ENCODE data around the gene CPXM1. TPM values are rescaled to one million over a fixed set of nuclear protein-coding genes. Genes with fewer than 3 reads are reported as not detected.
"Not testable (repeated sequence)": the region's sequence is repeated elsewhere in the genome, so short reads cannot be mapped to it uniquely, and the experiment has no call there.

CPXM1 gene
- total RNA-seq, 1 experiment from 2014 or later = 0.17 TPM

- peaks cover 2% of the 10 kb centered on the region; the same call in 1 of the 2 replicates for H3K27me3 ChIP-seq (ENCODE audit: insufficient read depth, low read length)
- no peaks in the 10 kb centered on the region for H4K20me1 ChIP-seq (ENCODE audit: insufficient read depth)
- RAD21 ChIA-PET (ENCODE audit: low non-redundant PET in 1 of 2, low total read pairs in 2 of 2, uncharacterized antibody in 2 of 2, unreplicated experiment in 2 of 2) = no interaction called here
- no peaks in the 10 kb centered on the region for H3K36me3 ChIP-seq (ENCODE audit: control insufficient read depth in 1 of 2, insufficient read depth in 2 of 2, low read length in 2 of 2)
- no peak overlapping the region for H3K4me3 ChIP-seq (replicated peaks in 1 of 2; ENCODE audit: low read depth in 1 of 2, low read length in 2 of 2)
- no peak overlapping the region for H3K27ac ChIP-seq (ENCODE audit: low read depth, low read length)
- no peaks in the 10 kb centered on the region for H3K9me2 ChIP-seq (ENCODE audit: insufficient read depth)
- H3K79me2 ChIP-seq (ENCODE audit: insufficient read depth, low read length) = no peaks in the 10 kb centered on the region
- ATAC-seq (no peak), DNase-seq (ENCODE audit: low read depth, low spot score) (no peak)
- CTCF ChIA-PET = no interaction called here
- peaks cover 6 to 10% of the 10 kb centered on the region in 2 experiments for H3K4me1 ChIP-seq (ENCODE audit: control insufficient read depth in 1 of 2, insufficient read depth in 2 of 2, low read length in 2 of 2)
- no peak overlapping the region for H3K9ac ChIP-seq (ENCODE audit: low read length)
- no peak overlapping the region for H3K4me2 ChIP-seq (ENCODE audit: low read length)
- no TSS peak for BruUV-seq (replicated peaks)
- intact Hi-C loops (cut with micrococcal nuclease) = no loop called here
- no peaks in the 10 kb centered on the region for H3K9me3 ChIP-seq (ENCODE audit: control insufficient read depth in 1 of 2, insufficient read depth in 1 of 2, low read depth in 1 of 2, low read length in 2 of 2)
- no peak overlapping the region for H2AFZ ChIP-seq (ENCODE audit: low read depth, low read length, poor library complexity, severe bottlenecking)
- POLR2A ChIA-PET = no interaction called here
- TF ChIP-seq SRF (IDR thresholded peaks at IDR 0.05; ENCODE audit: low read depth) (no peak), EZH2 (IDR thresholded peaks at IDR 0.05) (no peak), EGR1 (IDR thresholded peaks at IDR 0.05; ENCODE audit: low read depth) (no peak), JUND (IDR thresholded peaks at IDR 0.05) (no peak), POLR2A (IDR thresholded peaks at IDR 0.05; ENCODE audit: borderline replicate concordance, extremely low read depth, insufficient read depth, insufficient read length) (no peak), ZFX (IDR thresholded peaks at IDR 0.05) (no peak), CBX3 (IDR thresholded peaks at IDR 0.05; ENCODE audit: low read depth) (no peak), EZH2phosphoT487 (IDR thresholded peaks at IDR 0.05; ENCODE audit: borderline replicate concordance) (no peak), FOSL1 (IDR thresholded peaks at IDR 0.05; ENCODE audit: low read depth) (no peak)
- TF ChIP-seq, protein P1, sequence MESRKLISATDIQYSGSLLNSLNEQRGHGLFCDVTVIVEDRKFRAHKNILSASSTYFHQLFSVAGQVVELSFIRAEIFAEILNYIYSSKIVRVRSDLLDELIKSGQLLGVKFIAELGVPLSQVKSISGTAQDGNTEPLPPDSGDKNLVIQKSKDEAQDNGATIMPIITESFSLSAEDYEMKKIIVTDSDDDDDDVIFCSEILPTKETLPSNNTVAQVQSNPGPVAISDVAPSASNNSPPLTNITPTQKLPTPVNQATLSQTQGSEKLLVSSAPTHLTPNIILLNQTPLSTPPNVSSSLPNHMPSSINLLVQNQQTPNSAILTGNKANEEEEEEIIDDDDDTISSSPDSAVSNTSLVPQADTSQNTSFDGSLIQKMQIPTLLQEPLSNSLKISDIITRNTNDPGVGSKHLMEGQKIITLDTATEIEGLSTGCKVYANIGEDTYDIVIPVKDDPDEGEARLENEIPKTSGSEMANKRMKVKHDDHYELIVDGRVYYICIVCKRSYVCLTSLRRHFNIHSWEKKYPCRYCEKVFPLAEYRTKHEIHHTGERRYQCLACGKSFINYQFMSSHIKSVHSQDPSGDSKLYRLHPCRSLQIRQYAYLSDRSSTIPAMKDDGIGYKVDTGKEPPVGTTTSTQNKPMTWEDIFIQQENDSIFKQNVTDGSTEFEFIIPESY (IDR thresholded peaks at IDR 0.05; ENCODE audit: extremely low read depth, insufficient replicate concordance, low read length) = no peak
These were observed 33.3 kb upstream of the CPXM1 start for GRCh38 chr20:2833761-2834160.

DNA sequence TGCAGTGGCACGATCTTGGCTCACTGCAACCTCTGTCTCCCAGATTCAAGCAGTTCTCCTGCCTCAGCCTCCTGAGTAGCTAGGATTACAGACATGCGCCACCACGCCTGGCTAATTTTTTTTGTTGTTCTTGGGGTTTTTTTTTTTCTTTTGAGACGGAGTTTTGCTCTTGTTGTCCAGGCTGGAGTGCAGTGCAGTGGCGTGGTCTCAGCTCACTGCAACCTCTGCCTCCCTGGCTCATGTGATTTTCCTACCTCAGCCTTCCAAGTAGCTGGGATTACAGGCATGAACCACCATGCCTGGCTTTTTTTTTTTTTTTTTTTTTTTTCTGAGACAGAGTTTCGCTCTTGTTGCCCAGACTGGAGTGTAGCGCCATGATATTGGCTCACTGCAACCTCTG, 30.8 kb upstream of the CPXM1 start:
- H2AFZ ChIP-seq (ENCODE audit: low read depth, low read length, poor library complexity, severe bottlenecking); H3K9me2 ChIP-seq (ENCODE audit: insufficient read depth); BruUV-seq (replicated peaks); H3K4me2 ChIP-seq (ENCODE audit: low read length); H3K79me2 ChIP-seq (ENCODE audit: insufficient read depth, low read length); ATAC-seq; H3K9me3 ChIP-seq (ENCODE audit: control insufficient read depth in 1 of 2, insufficient read depth in 1 of 2, low read depth in 1 of 2, low read length in 2 of 2); H3K36me3 ChIP-seq (ENCODE audit: control insufficient read depth in 1 of 2, insufficient read depth in 2 of 2, low read length in 2 of 2); intact Hi-C loops (cut with micrococcal nuclease); POLR2A ChIA-PET; CTCF ChIA-PET; H3K27ac ChIP-seq (ENCODE audit: low read depth, low read length); DNase-seq (ENCODE audit: low read depth, low spot score); H3K9ac ChIP-seq (ENCODE audit: low read length); H3K4me3 ChIP-seq (replicated peaks in 1 of 2; ENCODE audit: low read depth in 1 of 2, low read length in 2 of 2); H4K20me1 ChIP-seq (ENCODE audit: insufficient read depth); RAD21 ChIA-PET (ENCODE audit: low non-redundant PET in 1 of 2, low total read pairs in 2 of 2, uncharacterized antibody in 2 of 2, unreplicated experiment in 2 of 2): not testable (repeated sequence)
- peaks cover 13% of the 10 kb centered on the region; the same call in 1 of the 2 replicates for H3K27me3 ChIP-seq (ENCODE audit: insufficient read depth, low read length)
- H3K4me1 ChIP-seq (ENCODE audit: control insufficient read depth in 1 of 2, insufficient read depth in 2 of 2, low read length in 2 of 2) = peaks cover 6 to 10% of the 10 kb centered on the region in 2 experiments
